OCI-LY7 (cell line): ENCODE data around the gene CTNNA2. TPM values are rescaled to one million over a fixed set of nuclear protein-coding genes. Genes with fewer than 3 reads are reported as not detected.
A peak's percentile ranks its signal among the peaks of the same experiment; 100 is the strongest.

Source experiments
- BruUV-seq: library from RNA; stranded (reverse); fragments of 400-500 nt; replicated peaks from 2 replicates; lab custom pipeline; 2021; lab: Mats Ljungman, UMichigan
- CTCF ChIA-PET: fragments of 300-600 bp; sonication (Branson Sonifier 250); formaldehyde crosslinking; loops from one replicate; lab custom pipeline; 2022; ENCODE audit warnings: antibody characterized with exemption; ENCODE audit not compliant: unreplicated experiment; lab: Charles Lee
- POLR2A ChIA-PET: fragments of 300-600 bp; sonication (Branson Sonifier 250); formaldehyde crosslinking; loops from one replicate; lab custom pipeline; 2022; ENCODE audit warnings: antibody characterized with exemption; lab: Charles Lee
- DNase-seq: peaks from one replicate; pipeline ENCODE4 v3.0.0-alpha.2; 2015; ENCODE audit warnings: low spot score
- H2AFZ ChIP-seq: fragments of 200-600 bp; sonication (generic), shearing (Covaris generic); 2 replicates; pipeline ENCODE4 v1.6.1; 2014; ENCODE audit warnings: mild to moderate bottlenecking, antibody characterized with exemption, low read length, moderate library complexity
- H3K27ac ChIP-seq: fragments of 200-600 bp; sonication (generic); 2 replicates; pipeline ENCODE4 v1.5.1; 2014; ENCODE audit warnings: mixed run types, low read depth, mild to moderate bottlenecking, moderate library complexity, low read length, inconsistent platforms; ENCODE audit not compliant: poor library complexity, severe bottlenecking
- H3K36me3 ChIP-seq: fragments of 200-600 bp; sonication (generic); 2 replicates; pipeline ENCODE4 v1.6.1; 2014; ENCODE audit warnings: mild to moderate bottlenecking, antibody characterized with exemption, low read length, moderate library complexity, mixed read lengths; ENCODE audit not compliant: insufficient read depth
- H3K4me1 ChIP-seq: fragments of 200-600 bp; sonication (generic); 2 replicates; pipeline ENCODE4 v1.5.1; 2014; ENCODE audit warnings: mild to moderate bottlenecking, low read length; ENCODE audit not compliant: insufficient read depth, poor library complexity, severe bottlenecking
- H3K4me2 ChIP-seq: fragments of 200-600 bp; sonication (generic); 2 replicates; pipeline ENCODE4 v1.6.1; 2014; ENCODE audit warnings: mild to moderate bottlenecking, low read length
- H3K4me3 ChIP-seq: fragments of 200-600 bp; sonication (generic); 2 replicates; pipeline ENCODE4 v1.5.1; 2014; ENCODE audit warnings: mild to moderate bottlenecking, low read depth, low read length; ENCODE audit not compliant: poor library complexity, severe bottlenecking
- H3K79me2 ChIP-seq: fragments of 200-600 bp; sonication (generic); 2 replicates; pipeline ENCODE4 v1.6.1; 2016; ENCODE audit warnings: low read depth, mild to moderate bottlenecking, low read length, moderate library complexity, mixed read lengths; ENCODE audit not compliant: insufficient read depth
- H3K9me2 ChIP-seq: fragments of 200-600 bp; sonication (generic); 2 replicates; pipeline ENCODE4 v1.6.1; 2016; ENCODE audit warnings: mild to moderate bottlenecking, low read length, mixed read lengths; ENCODE audit not compliant: insufficient read depth
- H3K9me3 ChIP-seq: fragments of 200-600 bp; sonication (generic); 2 replicates; pipeline ENCODE4 v1.6.1; 2014; ENCODE audit warnings: mild to moderate bottlenecking, mixed run types, low read length, mixed read lengths
- H4K20me1 ChIP-seq: fragments of 200-600 bp; sonication (generic); 2 replicates; pipeline ENCODE4 v1.6.1; 2014; ENCODE audit warnings: mild to moderate bottlenecking, antibody characterized with exemption, low read length, moderate library complexity, mixed read lengths; ENCODE audit not compliant: insufficient read depth
- EZH2phosphoT487 ChIP-seq: fragments of 200-600 bp; sonication (generic); IDR thresholded peaks from 2 replicates; pipeline ENCODE4 v1.6.1; 2018; ENCODE audit warnings: low read depth, borderline replicate concordance, mild to moderate bottlenecking, mixed run types, antibody characterized with exemption, low read length, moderate library complexity, mixed read lengths
- intact Hi-C: fragments of 100-400 bp; cut with micrococcal nuclease; formaldehyde crosslinking; loops from one replicate; pipeline ENCODE4 v1.10.0; 2022; ENCODE audit not compliant: unreplicated experiment
- total RNA-seq, 2 experiments: library from RNA; depleted of rRNA in 1 of 2; stranded (reverse); fragments of >200 nt in 1 of 2; shearing (Covaris generic) in 1 of 2; gene quantifications; 2 replicates each; pipeline ENCODE4 v1.2.3, GENCODE V29; 2014 to 2022
- TF ChIP-seq, protein P1 (sequence below): fragments of 200-600 bp; sonication (generic); conservative IDR thresholded peaks from 2 replicates; pipeline ENCODE4 v1.5.1; 2014; ENCODE audit warnings: mild to moderate bottlenecking, antibody characterized with exemption, low read length, moderate library complexity, mixed read lengths

The CTNNA2 gene
- total RNA-seq, 2 experiments from 2014 or later, result 0.19 to 2.7 TPM

DNA sequence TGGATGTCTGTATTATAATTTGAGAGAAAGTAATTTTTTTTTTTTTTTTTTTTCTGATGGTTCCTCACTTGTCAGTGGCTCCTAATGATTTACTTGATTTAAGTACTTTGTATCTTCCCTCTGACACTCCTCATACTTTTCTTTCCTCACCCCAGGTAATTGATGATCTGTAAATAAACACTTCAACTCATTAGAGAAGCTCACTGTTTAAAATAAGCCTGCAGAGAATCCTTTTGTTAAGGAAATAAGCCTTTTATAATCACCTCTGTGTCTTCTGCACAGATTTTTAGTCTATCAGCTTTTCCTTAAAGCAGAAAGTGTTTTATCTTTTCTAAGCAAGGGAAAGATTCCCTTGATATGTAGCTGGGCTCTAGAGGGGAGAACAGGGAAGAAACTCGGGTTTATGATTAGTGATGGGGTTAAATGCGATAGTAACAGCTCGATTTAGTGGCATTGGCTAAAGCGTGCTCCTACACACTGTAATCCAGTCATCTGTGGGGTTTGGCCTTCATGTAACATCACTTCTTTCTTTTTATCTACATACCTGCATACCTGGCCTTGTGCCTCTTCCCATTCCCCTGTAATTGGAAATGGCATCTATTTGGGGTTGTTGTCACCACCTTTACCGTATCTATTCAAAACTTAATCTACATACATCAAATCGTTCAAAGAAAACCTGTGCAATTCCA, 851.8 kb downstream of the CTNNA2 start:
- CTCF ChIA-PET, result no interaction called here
- no peaks in the 10 kb centered on the region for H3K9me3 ChIP-seq
- POLR2A ChIA-PET, result interaction anchor here (0.6 to 1.6 kb wide), 9 partner anchors 11 to 844 kb away, joined by 3 to 6 read pairs (median 4); no protein-coding TSS in a partner anchor
- no peak overlapping the region for H2AFZ ChIP-seq
- no peak overlapping the region for H3K27ac ChIP-seq
- intact Hi-C loops, result no loop called here
- H3K4me1 ChIP-seq, result no peaks in the 10 kb centered on the region
- no peaks in the 10 kb centered on the region for H3K36me3 ChIP-seq
- H3K79me2 ChIP-seq, result no peaks in the 10 kb centered on the region
- TF ChIP-seq, protein P1, sequence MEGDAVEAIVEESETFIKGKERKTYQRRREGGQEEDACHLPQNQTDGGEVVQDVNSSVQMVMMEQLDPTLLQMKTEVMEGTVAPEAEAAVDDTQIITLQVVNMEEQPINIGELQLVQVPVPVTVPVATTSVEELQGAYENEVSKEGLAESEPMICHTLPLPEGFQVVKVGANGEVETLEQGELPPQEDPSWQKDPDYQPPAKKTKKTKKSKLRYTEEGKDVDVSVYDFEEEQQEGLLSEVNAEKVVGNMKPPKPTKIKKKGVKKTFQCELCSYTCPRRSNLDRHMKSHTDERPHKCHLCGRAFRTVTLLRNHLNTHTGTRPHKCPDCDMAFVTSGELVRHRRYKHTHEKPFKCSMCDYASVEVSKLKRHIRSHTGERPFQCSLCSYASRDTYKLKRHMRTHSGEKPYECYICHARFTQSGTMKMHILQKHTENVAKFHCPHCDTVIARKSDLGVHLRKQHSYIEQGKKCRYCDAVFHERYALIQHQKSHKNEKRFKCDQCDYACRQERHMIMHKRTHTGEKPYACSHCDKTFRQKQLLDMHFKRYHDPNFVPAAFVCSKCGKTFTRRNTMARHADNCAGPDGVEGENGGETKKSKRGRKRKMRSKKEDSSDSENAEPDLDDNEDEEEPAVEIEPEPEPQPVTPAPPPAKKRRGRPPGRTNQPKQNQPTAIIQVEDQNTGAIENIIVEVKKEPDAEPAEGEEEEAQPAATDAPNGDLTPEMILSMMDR, result no peak
- TF ChIP-seq EZH2phosphoT487, result no peak
- H3K4me2 ChIP-seq, result no peak overlapping the region
- no peaks in the 10 kb centered on the region for H4K20me1 ChIP-seq
- no peaks in the 10 kb centered on the region for H3K9me2 ChIP-seq
- DNase-seq, result no peak
- no peak overlapping the region for H3K4me3 ChIP-seq
- BruUV-seq, result no TSS peak

DNA sequence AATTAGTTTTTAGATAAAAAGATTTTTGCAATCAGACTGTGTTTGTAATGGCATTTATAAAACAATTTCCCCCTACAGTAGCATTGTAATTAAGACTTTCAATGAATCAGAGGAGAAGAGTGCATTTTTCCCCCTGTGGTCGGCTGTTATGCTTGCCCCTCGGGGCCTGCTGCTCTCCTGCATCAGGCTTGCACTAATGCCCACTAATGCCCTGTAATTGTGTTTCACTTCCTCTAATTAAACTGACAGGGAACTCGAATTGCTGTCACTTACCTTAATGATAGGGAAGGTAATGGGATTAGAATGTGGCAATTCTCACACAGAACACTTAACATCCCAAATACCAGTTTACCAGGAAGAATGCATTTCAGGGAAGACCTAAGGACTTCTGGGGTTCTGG, 852.9 kb downstream of the CTNNA2 start:
- peak; percentile 6 for DNase-seq
- Histone ChIP-seq H3K9me2 (no peaks in the 10 kb centered on the region), H3K9me3 (no peaks in the 10 kb centered on the region), H3K4me3 (no peak overlapping the region), H3K79me2 (no peaks in the 10 kb centered on the region), H3K27ac (no peak overlapping the region), H4K20me1 (no peaks in the 10 kb centered on the region), H2AFZ (no peak overlapping the region), H3K4me2 (0 out of 2 replicates have a peak overlapping the region, but pooled peaks have one; percentile 18), H3K4me1 (no peaks in the 10 kb centered on the region), H3K36me3 (no peaks in the 10 kb centered on the region)
- intact Hi-C loops, result no loop called here
- ChIA-PET CTCF (no interaction called here), POLR2A (interaction anchor here (0.6 to 1.0 kb wide), 3 partner anchors 17 to 157 kb away, joined by 3 to 4 read pairs (median 3); no protein-coding TSS in a partner anchor)
- no TSS peak for BruUV-seq
- TF ChIP-seq, protein P1, result no peak
- no peak for TF ChIP-seq EZH2phosphoT487

DNA sequence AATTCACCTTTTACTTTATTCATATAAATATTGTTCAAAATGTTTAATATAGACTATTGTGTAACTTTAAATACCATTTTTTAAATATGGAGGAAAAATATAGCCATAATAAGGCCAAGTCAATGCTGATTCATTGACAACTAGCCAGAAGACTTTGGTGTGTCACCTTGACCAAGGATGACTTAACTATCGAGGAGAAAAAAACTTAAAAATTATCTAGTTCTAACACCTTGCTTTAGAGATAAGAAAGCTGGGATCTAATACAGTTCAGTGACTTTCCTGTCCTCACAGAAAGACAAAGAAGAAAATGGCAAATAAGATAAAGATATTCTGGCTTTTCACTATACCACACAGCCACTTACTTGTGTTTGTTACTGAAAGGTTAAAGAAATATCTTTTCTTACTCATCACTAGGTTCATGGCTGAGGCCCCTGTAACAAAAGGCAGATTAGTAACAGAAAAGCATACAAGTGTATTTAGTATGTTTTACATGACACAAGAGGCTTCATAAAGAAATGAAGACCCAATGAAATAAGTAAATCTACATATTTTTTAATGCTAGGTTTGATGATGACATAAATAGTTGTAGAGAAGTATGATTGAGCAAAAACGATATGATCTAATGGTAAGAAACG, 857.6 kb downstream of the CTNNA2 start:
- TF ChIP-seq EZH2phosphoT487, result no peak
- TF ChIP-seq, protein P1, result no peak
- H3K4me2 ChIP-seq, result no peak overlapping the region
- H3K36me3 ChIP-seq, result no peaks in the 10 kb centered on the region
- no peaks in the 10 kb centered on the region for H4K20me1 ChIP-seq
- H3K9me3 ChIP-seq, result no peaks in the 10 kb centered on the region
- CTCF ChIA-PET, result no interaction called here
- H3K9me2 ChIP-seq, result no peaks in the 10 kb centered on the region
- intact Hi-C loops, result no loop called here
- H2AFZ ChIP-seq, result no peak overlapping the region
- POLR2A ChIA-PET, result interaction anchor here (0.6 kb wide), 1 partner anchor 719 kb away, joined by 3 read pairs; no protein-coding TSS in a partner anchor
- no peak overlapping the region for H3K27ac ChIP-seq
- no peak overlapping the region for H3K4me3 ChIP-seq
- DNase-seq, result no peak
- H3K79me2 ChIP-seq, result no peaks in the 10 kb centered on the region
- no peaks in the 10 kb centered on the region for H3K4me1 ChIP-seq
- no TSS peak for BruUV-seq
